HCT116 (cell line): ENCODE results near the gene SLC12A8. TPM values are rescaled to one million over a fixed set of nuclear protein-coding genes. Genes with fewer than 3 reads are reported as not detected.

Experiments used
- ATAC-seq: fragments of 200-7000 bp; cut with Tn5 transposase; 2 replicates; pipeline ENCODE4 v1.9.1; 2020; ENCODE audit warnings: mild to moderate bottlenecking, moderate library complexity
- BruUV-seq: library from RNA; stranded (reverse); fragments of 400-500 nt; replicated peaks from 2 replicates; lab custom pipeline; 2021; lab: Mats Ljungman, UMichigan
- CTCF ChIA-PET: fragments of 300-600 bp; sonication (Branson Sonifier 250); formaldehyde crosslinking; loops from one replicate; lab custom pipeline; 2021; ENCODE audit warnings: antibody characterized with exemption; lab: Charles Lee
- POLR2A ChIA-PET: fragments of 300-600, 350-600 bp; sonication (Branson Sonifier 250); formaldehyde crosslinking; loops from one replicate; lab custom pipeline; 2021; ENCODE audit warnings: antibody characterized with exemption; lab: Charles Lee
- RAD21 ChIA-PET, 2 experiments: fragments of 300-600 bp; sonication (Branson Sonifier 250); formaldehyde crosslinking; loops; one replicate each; lab custom pipeline; 2023; ENCODE audit warnings: low total read pairs in 2 of 2; ENCODE audit not compliant: uncharacterized antibody in 2 of 2, unreplicated experiment in 2 of 2, low non-redundant PET in 1 of 2; lab: Charles Lee
- DNase-seq: peaks from one replicate; pipeline ENCODE4 v3.0.0-alpha.2; 2010; ENCODE audit warnings: low read depth, low spot score
- H2AFZ ChIP-seq: fragments of 200-600 bp; shearing (Covaris generic), sonication (generic); 2 replicates; pipeline ENCODE4 v1.6.1; 2017; ENCODE audit warnings: low read depth, mixed run types, mixed read lengths, antibody characterized with exemption, low read length; ENCODE audit not compliant: poor library complexity, severe bottlenecking
- H3K27ac ChIP-seq: 2 replicates; pipeline ENCODE4 v1.5.1; 2012; ENCODE audit warnings: low read depth, low read length
- H3K27me3 ChIP-seq: fragments of 200-600 bp; sonication (generic); 2 replicates; pipeline ENCODE4 v1.6.1; 2016; ENCODE audit warnings: mixed run types, low read length, mixed read lengths; ENCODE audit not compliant: insufficient read depth
- H3K36me3 ChIP-seq, 2 experiments: fragments of 200-500 bp in 1 of 2; fragments of 200-600 bp in 1 of 2; sonication (Bioruptor generic) in 1 of 2; sonication (generic) in 1 of 2; 2 replicates each; pipeline versions ENCODE4 v1.5.1 to v1.6.1; 2014 to 2016; ENCODE audit warnings: low read length in 2 of 2, inconsistent platforms in 1 of 2, mixed read lengths in 1 of 2, mixed run types in 1 of 2; ENCODE audit not compliant: insufficient read depth in 2 of 2, control insufficient read depth in 1 of 2
- H3K4me1 ChIP-seq, 2 experiments: fragments of 200-600 bp in 1 of 2; sonication (generic) in 1 of 2; 2 replicates each; pipeline versions ENCODE4 v1.5.1 to v1.6.1; 2012 to 2017; ENCODE audit warnings: low read length in 2 of 2, inconsistent platforms in 1 of 2, mild to moderate bottlenecking in 1 of 2, mixed read lengths in 1 of 2, mixed run types in 1 of 2, moderate library complexity in 1 of 2; ENCODE audit not compliant: insufficient read depth in 2 of 2, control insufficient read depth in 1 of 2
- H3K4me2 ChIP-seq: fragments of 200-600 bp; sonication (generic); 2 replicates; pipeline ENCODE4 v1.6.1; 2017; ENCODE audit warnings: mixed run types, low read length, mixed read lengths
- H3K4me3 ChIP-seq, 2 experiments: fragments of 200-600 bp in 1 of 2; sonication (generic) in 1 of 2; replicated peaks in 1 of 2; 2 replicates each; pipeline ENCODE4 v1.5.1; 2011 to 2016; ENCODE audit warnings: low read length in 2 of 2, control low read depth in 1 of 2, low read depth in 1 of 2, mild to moderate bottlenecking in 1 of 2, mixed read lengths in 1 of 2, mixed run types in 1 of 2
- H3K79me2 ChIP-seq: fragments of 200-600 bp; sonication (generic); 2 replicates; pipeline ENCODE4 v1.6.1; 2017; ENCODE audit warnings: mild to moderate bottlenecking, mixed run types, low read length, moderate library complexity, mixed read lengths; ENCODE audit not compliant: insufficient read depth
- H3K9ac ChIP-seq: fragments of 200-600 bp; sonication (generic); 2 replicates; pipeline ENCODE4 v1.6.1; 2016; ENCODE audit warnings: low read length, mixed read lengths
- H3K9me2 ChIP-seq: fragments of 200-600 bp; sonication (generic), shearing (Covaris generic); 2 replicates; pipeline ENCODE4 v1.6.1; 2017; ENCODE audit warnings: mixed run types, mild to moderate bottlenecking, moderate library complexity; ENCODE audit not compliant: insufficient read depth
- H3K9me3 ChIP-seq, 2 experiments: fragments of 200-500 bp in 1 of 2; fragments of 200-600 bp in 1 of 2; sonication (Bioruptor generic) in 1 of 2; sonication (generic) in 1 of 2; 2 replicates each; pipeline ENCODE4 v1.6.1; 2014 to 2017; ENCODE audit warnings: low read length in 2 of 2, mixed read lengths in 2 of 2, inconsistent platforms in 1 of 2, low read depth in 1 of 2, mild to moderate bottlenecking in 1 of 2, mixed run types in 1 of 2, moderate library complexity in 1 of 2; ENCODE audit not compliant: control insufficient read depth in 1 of 2, insufficient read depth in 1 of 2
- H4K20me1 ChIP-seq: fragments of 200-600 bp; sonication (generic), shearing (Covaris generic); 2 replicates; pipeline ENCODE4 v1.6.1; 2017; ENCODE audit warnings: mixed run types, mild to moderate bottlenecking, moderate library complexity; ENCODE audit not compliant: insufficient read depth
- CBX3 ChIP-seq: IDR thresholded peaks from 2 replicates; pipeline ENCODE4 v1.6.1; 2012; ENCODE audit warnings: low read depth
- CEBPB ChIP-seq: IDR thresholded peaks from 2 replicates; pipeline ENCODE4 v1.6.1; 2012; ENCODE audit warnings: low read depth
- CTCF ChIP-seq, 3 experiments: fragments of 200-600 bp in 1 of 3; sonication (generic) in 1 of 3; IDR thresholded peaks in 2 of 3; conservative IDR thresholded peaks in 1 of 3; 2 replicates each; pipeline ENCODE4 v1.5.1; 2012 to 2017; ENCODE audit warnings: low read depth in 2 of 3, low read length in 2 of 3, antibody characterized with exemption in 1 of 3, borderline replicate concordance in 1 of 3, control low read depth in 1 of 3, mild to moderate bottlenecking in 1 of 3, mixed read lengths in 1 of 3, mixed run types in 1 of 3, moderate library complexity in 1 of 3; ENCODE audit not compliant: insufficient read depth in 1 of 3
- ELF1 ChIP-seq: IDR thresholded peaks from 2 replicates; pipeline ENCODE4 v1.6.1; 2012; ENCODE audit warnings: low read depth, borderline replicate concordance
- EZH2 ChIP-seq: fragments of 200-600 bp; sonication (generic); IDR thresholded peaks from 2 replicates; pipeline ENCODE4 v1.6.1; 2017; ENCODE audit warnings: antibody characterized with exemption, mixed run types
- EZH2phosphoT487 ChIP-seq: fragments of 200-600 bp; IDR thresholded peaks from 2 replicates; pipeline ENCODE4 v1.6.1; 2018; ENCODE audit warnings: antibody characterized with exemption, borderline replicate concordance
- MAX ChIP-seq: IDR thresholded peaks from 2 replicates; pipeline ENCODE4 v1.6.1; 2012
- POLR2A ChIP-seq: IDR thresholded peaks from 2 replicates; pipeline ENCODE4 v1.7.0; 2011; ENCODE audit warnings: borderline replicate concordance; ENCODE audit not compliant: insufficient read depth, insufficient read length; ENCODE audit errors: extremely low read depth
- RAD21 ChIP-seq: IDR thresholded peaks from 2 replicates; pipeline ENCODE4 v1.6.1; 2012; ENCODE audit warnings: low read depth, mild to moderate bottlenecking
- REST ChIP-seq: IDR thresholded peaks from 2 replicates; pipeline ENCODE4 v1.6.1; 2012; ENCODE audit warnings: low read depth
- SIN3A ChIP-seq: IDR thresholded peaks from 2 replicates; pipeline ENCODE4 v1.6.1; 2012; ENCODE audit warnings: low read depth
- SP1 ChIP-seq: IDR thresholded peaks from 2 replicates; pipeline ENCODE4 v1.6.1; 2012; ENCODE audit warnings: low read depth
- SRF ChIP-seq: IDR thresholded peaks from 2 replicates; pipeline ENCODE4 v1.6.1; 2012; ENCODE audit warnings: low read depth
- TCF7L2 ChIP-seq: IDR thresholded peaks from 2 replicates; pipeline ENCODE4 v1.7.0; 2011; ENCODE audit warnings: borderline replicate concordance, inconsistent platforms; ENCODE audit not compliant: insufficient read depth, insufficient read length; ENCODE audit errors: extremely low read depth
- YY1 ChIP-seq: IDR thresholded peaks from 2 replicates; pipeline ENCODE4 v1.6.1; 2011; ENCODE audit warnings: low read length, low read depth, moderate library complexity, mild to moderate bottlenecking; ENCODE audit not compliant: insufficient replicate concordance; ENCODE audit errors: extremely low read depth
- ZNF274 ChIP-seq: fragments of 200-500 bp; sonication (Bioruptor generic); IDR thresholded peaks from 2 replicates; pipeline ENCODE4 v1.6.1; 2014; ENCODE audit warnings: mild to moderate bottlenecking, low read depth, low read length, inconsistent platforms
- intact Hi-C: fragments of 100-400 bp; cut with micrococcal nuclease; formaldehyde crosslinking; loops from 2 replicates; pipeline ENCODE4 v1.10.0; 2022
- total RNA-seq: library from RNA; stranded (reverse); gene quantifications from one replicate; pipeline ENCODE4 v1.2.1, GENCODE V29; 2021; ENCODE audit not compliant: unreplicated experiment

Gene SLC12A8
- total RNA-seq, 1 experiment from 2014 or later, result 19.9 TPM

GRCh38 chr3:125260158-125260557 is 47.6 kb upstream of the SLC12A8 start (continued):
- TF ChIP-seq REST, result no peak
- TF ChIP-seq EZH2phosphoT487, result no peak

- no TSS peak for BruUV-seq
- ATAC-seq, result no peak
- H3K9ac ChIP-seq, result no peak overlapping the region
- no peaks in the 10 kb centered on the region for H3K4me1 ChIP-seq
- H3K9me3 ChIP-seq, result 0 out of 4 replicates have a peak, but pooled peaks cover 0 to 5% of the 10 kb centered on the region in 2 experiments
- H3K27ac ChIP-seq, result no peak overlapping the region
- no peak overlapping the region for H3K4me2 ChIP-seq
- RAD21 ChIA-PET, result no interaction called here
- H3K27me3 ChIP-seq, result no peaks in the 10 kb centered on the region
- CTCF ChIA-PET, result no interaction called here
- DNase-seq, result no peak
- no peaks in the 10 kb centered on the region for H3K36me3 ChIP-seq
- intact Hi-C loops, result no loop called here
- H4K20me1 ChIP-seq, result 0 out of 2 replicates have a peak, but pooled peaks cover 7% of the 10 kb centered on the region
- H3K9me2 ChIP-seq, result no peaks in the 10 kb centered on the region
- POLR2A ChIA-PET, result no interaction called here
- H3K4me3 ChIP-seq, result no peak overlapping the region
- no peak overlapping the region for H2AFZ ChIP-seq
- H3K79me2 ChIP-seq, result peaks cover 6% of the 10 kb centered on the region
- TF ChIP-seq CEBPB (no peak), RAD21 (no peak), CTCF (IDR thresholded peaks at IDR 0.05 in 2 of 3, conservative IDR thresholded peaks at IDR 0.05 in 1 of 3; ENCODE audit: borderline replicate concordance in 1 of 3, insufficient read depth in 1 of 3, low read depth in 2 of 3, low read length in 2 of 3) (no peak), SRF (no peak), POLR2A (no peak), EZH2 (no peak), REST (no peak), MAX (no peak), TCF7L2 (no peak), ELF1 (no peak), SP1 (no peak), SIN3A (no peak), YY1 (no peak), CBX3 (no peak), ZNF274 (no peak)
These were observed 45.0 kb upstream of the SLC12A8 start for GRCh38 chr3:125257536-125257935.
